BE2C (cell line): ENCODE results near the gene HLCS.

Experiments
- DNase-seq: peaks from one replicate; pipeline ENCODE4 v3.0.0-alpha.2; 2020
- H3K27me3 ChIP-seq: fragments of 250-450 bp; sonication (Bioruptor Pico); 2 replicates; pipeline ENCODE4 v1.5.1; 2020; ENCODE audit warnings: mild to moderate bottlenecking
- H3K36me3 ChIP-seq: fragments of 250-450 bp; sonication (Bioruptor Pico); 2 replicates; pipeline ENCODE4 v1.5.1; 2020; ENCODE audit warnings: mild to moderate bottlenecking
- H3K4me1 ChIP-seq: fragments of 250-450 bp; sonication (Bioruptor Pico); 2 replicates; pipeline ENCODE4 v1.5.1; 2020
- H3K4me3 ChIP-seq: 2 replicates; pipeline ENCODE4 v1.5.1; 2011; ENCODE audit warnings: low read depth, low read length
- H3K9me3 ChIP-seq: fragments of 250-450 bp; sonication (Bioruptor Pico); 2 replicates; pipeline ENCODE4 v1.5.1; 2020
- TF ChIP-seq, protein P1 (sequence below): IDR thresholded peaks from 2 replicates; pipeline ENCODE4 v1.5.1; 2012; ENCODE audit warnings: mild to moderate bottlenecking, low read depth, low read length

The HLCS gene

DNA sequence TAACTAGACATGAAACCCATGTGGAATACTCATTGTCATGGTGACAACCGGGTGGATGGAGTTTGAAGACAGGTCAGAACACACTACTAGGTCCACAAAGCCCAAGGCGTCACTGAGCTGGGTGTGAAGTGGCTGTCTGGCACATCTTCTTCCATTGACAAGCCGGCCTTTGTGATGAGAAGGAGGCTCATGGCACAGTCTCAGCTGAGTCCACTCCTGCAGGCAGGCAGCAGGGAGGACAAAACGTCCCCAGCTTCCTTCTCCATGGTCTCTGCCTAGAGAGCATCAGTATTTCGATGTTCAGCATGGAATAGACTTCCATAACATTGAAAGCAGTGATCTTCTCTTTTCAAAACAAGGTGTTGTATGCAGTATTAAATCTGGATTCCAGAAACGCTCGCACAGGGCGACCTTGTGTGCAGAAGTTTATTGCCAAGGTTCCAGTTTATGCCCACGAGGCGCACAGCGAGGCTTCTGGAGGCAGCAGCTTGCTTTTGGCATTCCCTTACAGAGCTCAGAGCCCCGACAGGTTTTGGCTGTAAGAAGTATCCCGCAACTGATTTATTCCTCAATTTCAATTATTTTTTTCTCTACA, 163.3 kb downstream of the HLCS start:
- no peaks in the 10 kb centered on the region for H3K4me1 ChIP-seq
- no peak overlapping the region for H3K4me3 ChIP-seq
- H3K27me3 ChIP-seq: no peaks in the 10 kb centered on the region
- DNase-seq: no peak
- H3K36me3 ChIP-seq: no peaks in the 10 kb centered on the region
- no peaks in the 10 kb centered on the region for H3K9me3 ChIP-seq
- TF ChIP-seq, protein P1, sequence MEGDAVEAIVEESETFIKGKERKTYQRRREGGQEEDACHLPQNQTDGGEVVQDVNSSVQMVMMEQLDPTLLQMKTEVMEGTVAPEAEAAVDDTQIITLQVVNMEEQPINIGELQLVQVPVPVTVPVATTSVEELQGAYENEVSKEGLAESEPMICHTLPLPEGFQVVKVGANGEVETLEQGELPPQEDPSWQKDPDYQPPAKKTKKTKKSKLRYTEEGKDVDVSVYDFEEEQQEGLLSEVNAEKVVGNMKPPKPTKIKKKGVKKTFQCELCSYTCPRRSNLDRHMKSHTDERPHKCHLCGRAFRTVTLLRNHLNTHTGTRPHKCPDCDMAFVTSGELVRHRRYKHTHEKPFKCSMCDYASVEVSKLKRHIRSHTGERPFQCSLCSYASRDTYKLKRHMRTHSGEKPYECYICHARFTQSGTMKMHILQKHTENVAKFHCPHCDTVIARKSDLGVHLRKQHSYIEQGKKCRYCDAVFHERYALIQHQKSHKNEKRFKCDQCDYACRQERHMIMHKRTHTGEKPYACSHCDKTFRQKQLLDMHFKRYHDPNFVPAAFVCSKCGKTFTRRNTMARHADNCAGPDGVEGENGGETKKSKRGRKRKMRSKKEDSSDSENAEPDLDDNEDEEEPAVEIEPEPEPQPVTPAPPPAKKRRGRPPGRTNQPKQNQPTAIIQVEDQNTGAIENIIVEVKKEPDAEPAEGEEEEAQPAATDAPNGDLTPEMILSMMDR: no peak

DNA sequence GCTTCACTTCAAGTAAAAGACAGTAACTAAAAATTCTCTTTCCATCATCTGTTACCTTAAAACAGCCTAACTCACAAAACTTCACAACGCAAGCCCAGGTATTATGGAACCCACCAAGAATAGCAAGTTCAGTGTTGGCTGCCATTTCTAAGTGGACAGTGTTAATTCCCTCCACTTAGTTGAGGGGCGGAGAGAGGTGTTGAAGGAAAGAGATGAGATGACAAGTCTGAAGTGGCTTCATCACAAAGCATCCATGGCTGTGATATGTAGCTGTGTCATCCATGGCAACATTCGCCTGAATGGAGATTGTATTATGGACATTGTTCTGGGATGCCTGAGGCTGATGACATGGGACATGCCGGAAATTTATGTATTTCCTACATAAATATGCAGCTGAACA, 165.7 kb downstream of the HLCS start:
- Histone ChIP-seq H3K4me1 (no peaks in the 10 kb centered on the region), H3K4me3 (no peak overlapping the region), H3K27me3 (no peaks in the 10 kb centered on the region), H3K9me3 (no peaks in the 10 kb centered on the region), H3K36me3 (no peaks in the 10 kb centered on the region)
- DNase-seq: no peak
- TF ChIP-seq, protein P1: no peak

- no peak for DNase-seq
- TF ChIP-seq, protein P1: no peak
- no peak overlapping the region for H3K4me3 ChIP-seq
- H3K27me3 ChIP-seq: no peaks in the 10 kb centered on the region
- no peaks in the 10 kb centered on the region for H3K36me3 ChIP-seq
- no peaks in the 10 kb centered on the region for H3K9me3 ChIP-seq
- no peaks in the 10 kb centered on the region for H3K4me1 ChIP-seq
These were observed 166.6 kb downstream of the HLCS start for GRCh38 chr21:36799869-36800268.

- TF ChIP-seq, protein P1: no peak
- Histone ChIP-seq H3K4me1 (no peaks in the 10 kb centered on the region), H3K27me3 (no peaks in the 10 kb centered on the region), H3K4me3 (no peak overlapping the region), H3K9me3 (no peaks in the 10 kb centered on the region), H3K36me3 (no peaks in the 10 kb centered on the region)
- no peak for DNase-seq
These were observed 168.0 kb downstream of the HLCS start for GRCh38 chr21:36798491-36798890.

- H3K36me3 ChIP-seq: no peaks in the 10 kb centered on the region
- DNase-seq: no peak
- no peaks in the 10 kb centered on the region for H3K4me1 ChIP-seq
- TF ChIP-seq, protein P1: no peak
- H3K4me3 ChIP-seq: no peak overlapping the region
- no peaks in the 10 kb centered on the region for H3K9me3 ChIP-seq
- no peaks in the 10 kb centered on the region for H3K27me3 ChIP-seq
These were observed 170.4 kb downstream of the HLCS start for GRCh38 chr21:36796070-36796469.

- Histone ChIP-seq H3K4me1 (no peaks in the 10 kb centered on the region), H3K36me3 (no peaks in the 10 kb centered on the region), H3K27me3 (no peaks in the 10 kb centered on the region), H3K9me3 (no peaks in the 10 kb centered on the region), H3K4me3 (no peak overlapping the region)
- DNase-seq: no peak
- TF ChIP-seq, protein P1: no peak
These were observed 173.9 kb downstream of the HLCS start for GRCh38 chr21:36792505-36792967.
